Esophagus squamous epithelium (tissue), 4 donors: ENCODE data around the gene RNF19B.

Experiments used
- POLR2A ChIP-seq, 4 donors: fragments of 450-650 bp; IDR thresholded peaks; one replicate each; pipeline ENCODE4 v1.6.1; 2017; ENCODE audit warnings: antibody characterized with exemption in 4 of 4, mild to moderate bottlenecking in 4 of 4, moderate library complexity in 3 of 4
- TF ChIP-seq, protein P1 (sequence below), 6 experiments: fragments of 450-650 bp in 4 of 6; fragments of 200-600 bp in 2 of 6; sonication (generic) in 2 of 6; IDR thresholded peaks; one replicate each; pipeline ENCODE4 v1.5.1; 2016 to 2019; ENCODE audit warnings: antibody characterized with exemption in 6 of 6, mild to moderate bottlenecking in 4 of 6, moderate library complexity in 4 of 6

DNA sequence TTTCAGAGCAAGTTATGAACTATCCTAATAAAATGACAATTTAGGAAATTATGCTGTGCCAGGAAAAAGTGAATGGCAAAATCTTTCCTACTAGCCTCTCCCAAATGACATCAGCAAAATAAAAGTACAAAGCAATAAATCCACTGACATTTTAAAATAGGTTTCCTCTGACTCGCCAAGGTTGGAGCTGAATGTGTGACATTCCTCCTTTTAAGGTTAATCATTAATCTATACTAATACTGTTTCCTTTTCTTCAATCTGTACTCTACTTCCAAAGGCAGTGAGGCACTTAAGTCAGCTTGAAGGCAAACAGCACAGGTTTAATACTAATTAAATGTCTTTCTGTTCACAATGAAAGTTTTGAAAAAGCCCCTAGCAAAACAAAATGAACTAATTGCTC is 15.7 kb downstream of the RNF19B start:
- TF ChIP-seq POLR2A (IDR thresholded peaks at IDR 0.05), result no peak
- TF ChIP-seq, protein P1, sequence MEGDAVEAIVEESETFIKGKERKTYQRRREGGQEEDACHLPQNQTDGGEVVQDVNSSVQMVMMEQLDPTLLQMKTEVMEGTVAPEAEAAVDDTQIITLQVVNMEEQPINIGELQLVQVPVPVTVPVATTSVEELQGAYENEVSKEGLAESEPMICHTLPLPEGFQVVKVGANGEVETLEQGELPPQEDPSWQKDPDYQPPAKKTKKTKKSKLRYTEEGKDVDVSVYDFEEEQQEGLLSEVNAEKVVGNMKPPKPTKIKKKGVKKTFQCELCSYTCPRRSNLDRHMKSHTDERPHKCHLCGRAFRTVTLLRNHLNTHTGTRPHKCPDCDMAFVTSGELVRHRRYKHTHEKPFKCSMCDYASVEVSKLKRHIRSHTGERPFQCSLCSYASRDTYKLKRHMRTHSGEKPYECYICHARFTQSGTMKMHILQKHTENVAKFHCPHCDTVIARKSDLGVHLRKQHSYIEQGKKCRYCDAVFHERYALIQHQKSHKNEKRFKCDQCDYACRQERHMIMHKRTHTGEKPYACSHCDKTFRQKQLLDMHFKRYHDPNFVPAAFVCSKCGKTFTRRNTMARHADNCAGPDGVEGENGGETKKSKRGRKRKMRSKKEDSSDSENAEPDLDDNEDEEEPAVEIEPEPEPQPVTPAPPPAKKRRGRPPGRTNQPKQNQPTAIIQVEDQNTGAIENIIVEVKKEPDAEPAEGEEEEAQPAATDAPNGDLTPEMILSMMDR (IDR thresholded peaks at IDR 0.05), result no peak
